ENCODE data around the gene PIP4K2C.
"Not testable (repeated sequence)": the region's sequence is repeated elsewhere in the genome, so short reads cannot be mapped to it uniquely, and the experiment has no call there.

Gene PIP4K2C

GRCh38 chr12:57611108-57611826 lies 20.3 kb downstream of the PIP4K2C start, which contains the start of gene ARHGEF25:
Gene ARHGEF25 (plus strand): TSS chr12:57611435. CDS start chr12:57611895, 460 bp downstream.
- peak; percentile 70 for DNase-seq

GRCh38 chr12:57611827-57612710 lies 21.1 kb downstream of the PIP4K2C start:
- DNase-seq: no peak

GRCh38 chr12:57612711-57613426 lies 21.9 kb downstream of the PIP4K2C start:
- DNase-seq: no peak

- DNase-seq: no peak
Measured at GRCh38 chr12:57613427-57614109, 22.6 kb downstream of the PIP4K2C start.

- peak; percentile 44 for DNase-seq
Measured at GRCh38 chr12:57614178-57614947, 23.4 kb downstream of the PIP4K2C start.

GRCh38 chr12:57614948-57615500 lies 24.0 kb downstream of the PIP4K2C start:
- DNase-seq: no peak

DNA sequence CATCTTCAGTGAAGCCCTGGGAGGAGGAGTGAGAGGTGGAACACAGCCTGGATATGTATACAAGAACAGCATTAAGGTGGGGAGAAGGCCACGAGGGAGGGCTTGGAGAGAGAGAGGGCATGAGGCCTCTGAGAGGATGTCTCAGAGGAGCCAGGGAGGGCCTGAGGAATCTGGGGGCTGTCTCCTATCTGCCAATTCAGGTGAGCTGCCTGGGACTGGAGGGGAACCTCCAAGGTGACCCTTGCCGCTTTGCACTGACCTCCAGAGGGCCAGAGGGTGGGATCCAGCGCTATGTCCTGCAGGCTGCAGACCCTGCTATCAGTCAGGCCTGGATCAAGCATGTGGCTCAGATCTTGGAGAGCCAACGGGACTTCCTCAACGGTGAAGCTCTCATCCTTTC lies 24.6 kb downstream of the PIP4K2C start:
- no peak for DNase-seq

- peak; percentile 68 for DNase-seq
Measured at GRCh38 chr12:57616383-57617101, 25.6 kb downstream of the PIP4K2C start.

DNA sequence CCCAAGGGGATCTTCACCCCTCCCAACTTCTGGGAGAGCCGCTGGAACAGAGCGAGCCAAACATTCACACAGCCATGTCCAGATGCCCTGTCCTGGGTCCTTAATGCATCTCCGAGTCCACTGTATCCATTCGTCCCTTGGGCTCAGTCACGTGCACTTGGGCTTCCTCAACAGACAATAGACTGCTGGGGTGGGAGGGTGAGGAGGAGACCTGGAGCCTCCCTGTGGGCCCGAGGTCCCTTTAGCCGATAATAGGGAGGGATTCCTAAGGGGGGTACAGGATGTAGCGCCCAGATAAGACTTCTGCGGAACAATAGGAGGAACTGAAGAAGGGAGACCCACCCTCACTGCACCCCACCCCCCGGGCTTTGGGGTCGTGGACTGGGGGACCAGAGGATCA lies 26.9 kb downstream of the PIP4K2C start:
- no peak for DNase-seq

DNA sequence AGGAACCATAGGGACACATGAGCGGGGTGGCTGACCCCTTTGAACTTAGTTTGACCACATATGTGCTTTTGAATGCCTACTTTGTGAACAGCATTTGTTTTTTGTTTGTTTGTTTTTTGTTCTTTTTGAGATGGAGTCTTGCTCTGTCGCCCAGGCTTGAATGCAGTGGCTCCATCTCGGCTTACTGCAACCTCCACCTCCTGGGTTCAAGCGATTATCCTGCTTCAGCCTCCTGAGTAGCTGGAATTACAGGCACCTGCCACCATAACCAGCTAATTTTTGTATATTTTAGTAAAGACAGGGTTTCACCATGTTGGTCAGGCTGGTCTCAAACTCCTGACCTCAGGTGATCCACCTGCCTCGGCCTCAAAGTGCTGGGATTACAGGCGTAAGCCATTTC lies 27.4 kb downstream of the PIP4K2C start:
- DNase-seq: not testable (repeated sequence)

- DNase-seq: no peak
Measured at GRCh38 chr12:57618966-57619433, 28.0 kb downstream of the PIP4K2C start.

- no peak for DNase-seq
Measured at GRCh38 chr12:57619434-57620244, 28.6 kb downstream of the PIP4K2C start.

GRCh38 chr12:57620245-57620935 lies 29.4 kb downstream of the PIP4K2C start:
- DNase-seq: no peak

- no peak for DNase-seq
Measured at GRCh38 chr12:57620936-57621496, 30.0 kb downstream of the PIP4K2C start.

DNA sequence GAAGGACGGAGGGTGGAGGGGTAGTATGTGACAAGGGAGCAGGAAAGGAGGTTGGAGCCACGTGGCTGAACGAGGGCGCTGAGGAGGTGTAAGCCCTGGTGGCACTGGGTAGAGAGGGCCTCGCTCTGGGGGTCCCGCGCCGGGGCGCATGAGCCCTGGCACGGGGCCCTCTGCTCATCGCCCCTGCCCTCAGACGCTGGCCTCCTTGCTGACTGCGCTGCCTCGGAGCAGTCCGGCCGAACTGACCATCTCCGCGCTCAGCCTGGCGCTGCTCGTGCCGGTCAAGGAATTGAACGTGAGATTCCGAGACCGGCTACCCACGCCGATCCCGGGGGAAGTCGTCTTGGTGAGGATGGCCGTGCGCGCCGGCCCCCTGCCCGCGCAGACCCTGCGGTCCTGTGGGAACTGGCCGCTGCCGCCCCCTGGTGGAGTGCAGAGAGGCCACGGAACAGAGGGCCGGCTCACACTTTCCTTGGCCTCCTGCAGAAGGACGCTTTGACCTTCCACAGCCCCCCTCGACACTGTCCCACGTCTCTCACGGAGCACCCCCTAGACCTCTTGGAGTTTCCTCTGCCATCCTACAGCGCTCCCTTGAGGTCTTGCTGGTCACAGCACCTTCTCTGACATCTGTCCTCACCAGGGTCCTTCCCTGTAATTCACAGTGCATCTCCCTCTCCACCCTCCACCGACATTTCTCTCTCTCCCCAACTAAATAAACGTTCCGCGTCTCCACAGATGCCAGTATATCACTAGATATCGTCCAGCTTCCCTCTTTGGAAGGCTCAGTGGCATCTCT lies 30.7 kb downstream of the PIP4K2C start:
- DNase-seq: peak; percentile 43

DNA sequence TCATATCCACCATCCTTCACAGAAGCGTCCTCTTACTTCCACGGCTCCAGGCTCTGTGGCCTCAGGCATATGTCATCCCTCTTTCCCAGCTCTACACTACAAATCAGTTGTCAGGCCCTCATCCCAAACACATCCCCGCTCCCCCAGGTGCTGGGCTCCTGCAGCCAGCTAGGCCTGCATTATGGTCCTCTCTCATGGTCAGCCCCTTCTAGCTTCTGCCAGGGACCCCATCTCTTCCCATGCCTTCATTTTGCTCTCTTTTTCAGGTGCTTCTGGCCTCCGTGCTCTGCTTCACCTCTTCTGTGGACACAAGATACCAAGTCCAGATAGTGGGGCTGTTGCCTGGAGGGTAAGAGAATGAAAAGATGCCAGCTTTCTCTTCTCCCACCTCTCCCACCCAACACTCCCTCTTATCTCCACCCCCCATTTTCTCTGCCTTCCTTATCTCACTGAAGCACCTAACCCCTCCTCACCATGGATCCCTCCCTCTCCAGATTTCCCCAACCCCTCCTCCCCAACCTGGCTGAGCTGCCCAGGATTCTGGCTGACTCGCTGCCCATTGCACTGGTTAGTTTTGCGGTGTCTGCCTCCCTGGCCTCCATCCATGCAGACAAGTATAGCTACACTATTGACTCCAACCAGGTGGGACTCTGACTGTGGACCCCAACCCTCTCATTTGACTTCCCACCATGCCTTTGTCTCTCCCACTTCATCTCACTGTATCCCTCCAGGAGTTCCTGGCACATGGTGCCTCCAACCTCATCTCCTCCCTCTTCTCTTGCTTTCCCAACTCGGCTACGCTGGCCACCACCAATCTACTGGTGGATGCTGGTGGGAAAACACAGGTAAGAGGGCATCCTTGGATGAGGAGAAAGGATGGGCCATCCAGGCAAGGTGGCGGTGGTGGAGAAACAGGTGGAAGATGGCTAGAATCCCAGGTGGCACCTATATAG lies 31.6 kb downstream of the PIP4K2C start:
- DNase-seq: no peak

GRCh38 chr12:57623385-57623784 lies 32.4 kb downstream of the PIP4K2C start:
- no peak for DNase-seq

Measured in EL (cell line).